Measurements from ENCODE around the gene SHROOM3. TPM values are rescaled to one million over a fixed set of nuclear protein-coding genes. Genes with fewer than 3 reads are reported as not detected.

Gene SHROOM3
- total RNA-seq, 2 donors from 2014 or later = 18.1 to 21.8 TPM

- H3K9me3 Mint-ChIP-seq = no peaks in the 10 kb centered on the region
- no peaks in the 10 kb centered on the region for H3K4me1 ChIP-seq (ENCODE audit: control insufficient read depth, insufficient read depth, low read length)
- H3K36me3 Mint-ChIP-seq (ENCODE audit: low read depth) = no peaks in the 10 kb centered on the region
- no peak overlapping the region for H3K27ac ChIP-seq (ENCODE audit: low read depth, low read length)
- H3K27me3 ChIP-seq (ENCODE audit: control insufficient read depth, insufficient read depth, low read length, poor library complexity, severe bottlenecking) = no peaks in the 10 kb centered on the region
- H3K4me3 ChIP-seq (ENCODE audit: low read length) = no peak overlapping the region
- no peak for TF ChIP-seq CTCF (conservative IDR thresholded peaks at IDR 0.05)
- H3K9me3 ChIP-seq (ENCODE audit: control insufficient read depth, low read length) = no peaks in the 10 kb centered on the region
- WGBS, 2 experiments (ENCODE audit: insufficient coverage in 1 of 2, insufficient read length in 1 of 2) = 94 to 100% methylated on average over 3 to 5 of the region's 5 CpGs
- no peak overlapping the region for H3K9ac ChIP-seq (ENCODE audit: extremely low read depth, low read length, poor library complexity, severe bottlenecking)
- no peaks in the 10 kb centered on the region for H3K4me1 Mint-ChIP-seq
- H3K4me3 Mint-ChIP-seq = no peak overlapping the region
- no peaks in the 10 kb centered on the region for H3K36me3 ChIP-seq (ENCODE audit: control insufficient read depth, insufficient read depth, low read length)
- no peaks in the 10 kb centered on the region for H3K27me3 Mint-ChIP-seq (ENCODE audit: insufficient read depth)
- no peak for DNase-seq
- H3K27ac Mint-ChIP-seq = no peak overlapping the region
These were observed 27.4 kb upstream of the SHROOM3 start for GRCh38 chr4:76407440-76408119.

GRCh38 chr4:76410636-76411035 lies 24.4 kb upstream of the SHROOM3 start:
- WGBS, 2 experiments (ENCODE audit: insufficient coverage in 1 of 2, insufficient read length in 1 of 2) = 90 to 100% methylated on average over 2 of the region's 3 CpGs

DNA sequence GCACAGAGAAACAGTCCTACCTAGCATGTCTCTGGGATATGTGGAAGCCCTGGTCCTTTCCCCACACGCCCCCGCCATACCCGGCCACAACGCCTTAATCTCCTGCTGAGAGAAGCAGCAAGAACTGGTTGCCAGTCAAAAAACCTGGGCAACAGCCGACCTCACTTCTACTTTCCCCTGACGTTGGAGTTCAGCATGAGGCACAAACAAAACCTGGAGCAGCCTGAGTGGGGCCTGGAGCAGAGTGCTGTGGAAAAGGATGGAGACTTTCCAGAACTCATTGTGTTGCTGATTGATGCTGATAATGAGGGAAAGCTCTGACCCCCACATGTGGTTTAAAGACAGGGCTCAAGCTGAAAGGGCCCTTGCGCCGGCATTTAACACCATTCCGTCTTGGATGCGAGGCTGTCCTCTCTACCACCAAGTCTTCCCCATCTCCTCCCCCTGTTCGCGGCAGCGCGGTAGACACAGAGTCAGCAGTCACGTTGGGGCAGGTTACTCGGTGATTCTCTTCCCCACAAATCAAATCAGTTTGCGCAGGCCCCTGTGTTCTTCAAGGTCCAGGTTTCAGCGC lies 14.8 kb upstream of the SHROOM3 start:
- H3K36me3 ChIP-seq (ENCODE audit: control insufficient read depth, insufficient read depth, low read length) = no peaks in the 10 kb centered on the region
- H3K9ac ChIP-seq (ENCODE audit: extremely low read depth, low read length, poor library complexity, severe bottlenecking) = no peak overlapping the region
- H3K27me3 ChIP-seq (ENCODE audit: control insufficient read depth, insufficient read depth, low read length, poor library complexity, severe bottlenecking) = no peaks in the 10 kb centered on the region
- no peak for DNase-seq
- no peak overlapping the region for H3K27ac ChIP-seq (ENCODE audit: low read depth, low read length)
- H3K9me3 ChIP-seq (ENCODE audit: control insufficient read depth, low read length) = no peaks in the 10 kb centered on the region
- no peaks in the 10 kb centered on the region for H3K4me1 ChIP-seq (ENCODE audit: control insufficient read depth, insufficient read depth, low read length)
- no peak overlapping the region for H3K4me3 ChIP-seq (ENCODE audit: low read length)
- Mint-ChIP-seq H3K27ac (no peak overlapping the region), H3K9me3 (peaks cover 23% of the 10 kb centered on the region), H3K4me3 (no peak overlapping the region), H3K27me3 (ENCODE audit: insufficient read depth) (no peaks in the 10 kb centered on the region), H3K36me3 (ENCODE audit: low read depth) (no peaks in the 10 kb centered on the region), H3K4me1 (peaks cover 3% of the 10 kb centered on the region)
- 92 to 94% methylated on average over 11 to 18 of the region's 18 CpGs for WGBS, 2 experiments (ENCODE audit: insufficient coverage in 1 of 2, insufficient read length in 1 of 2)
- TF ChIP-seq CTCF (conservative IDR thresholded peaks at IDR 0.05) = no peak

More at GRCh38 chr4:76410636-76411035, 24.4 kb upstream of the SHROOM3 start:
- H3K9ac ChIP-seq (ENCODE audit: extremely low read depth, low read length, poor library complexity, severe bottlenecking) = no peak overlapping the region
- no peak for TF ChIP-seq CTCF (conservative IDR thresholded peaks at IDR 0.05)
- no peaks in the 10 kb centered on the region for H3K36me3 ChIP-seq (ENCODE audit: control insufficient read depth, insufficient read depth, low read length)
- Mint-ChIP-seq H3K9me3 (no peaks in the 10 kb centered on the region), H3K27ac (no peak overlapping the region), H3K27me3 (ENCODE audit: insufficient read depth) (no peaks in the 10 kb centered on the region), H3K4me1 (no peaks in the 10 kb centered on the region), H3K36me3 (ENCODE audit: low read depth) (no peaks in the 10 kb centered on the region), H3K4me3 (no peak overlapping the region)
- H3K27ac ChIP-seq (ENCODE audit: low read depth, low read length) = no peak overlapping the region
- no peak for DNase-seq
- no peaks in the 10 kb centered on the region for H3K4me1 ChIP-seq (ENCODE audit: control insufficient read depth, insufficient read depth, low read length)
- no peaks in the 10 kb centered on the region for H3K9me3 ChIP-seq (ENCODE audit: control insufficient read depth, low read length)
- H3K27me3 ChIP-seq (ENCODE audit: control insufficient read depth, insufficient read depth, low read length, poor library complexity, severe bottlenecking) = no peaks in the 10 kb centered on the region
- no peak overlapping the region for H3K4me3 ChIP-seq (ENCODE audit: low read length)

Data from endodermal cell (in vitro differentiated cells).